ENCODE data around the gene GATA6.
"Not testable (repeated sequence)": the region's sequence is repeated elsewhere in the genome, so short reads cannot be mapped to it uniquely, and the experiment has no call there.

Gene GATA6

GRCh38 chr18:22180722-22181121 lies 11.3 kb downstream of the GATA6 start:
- DNase-seq (ENCODE audit: low read depth in 3 of 3) = no peak

DNA sequence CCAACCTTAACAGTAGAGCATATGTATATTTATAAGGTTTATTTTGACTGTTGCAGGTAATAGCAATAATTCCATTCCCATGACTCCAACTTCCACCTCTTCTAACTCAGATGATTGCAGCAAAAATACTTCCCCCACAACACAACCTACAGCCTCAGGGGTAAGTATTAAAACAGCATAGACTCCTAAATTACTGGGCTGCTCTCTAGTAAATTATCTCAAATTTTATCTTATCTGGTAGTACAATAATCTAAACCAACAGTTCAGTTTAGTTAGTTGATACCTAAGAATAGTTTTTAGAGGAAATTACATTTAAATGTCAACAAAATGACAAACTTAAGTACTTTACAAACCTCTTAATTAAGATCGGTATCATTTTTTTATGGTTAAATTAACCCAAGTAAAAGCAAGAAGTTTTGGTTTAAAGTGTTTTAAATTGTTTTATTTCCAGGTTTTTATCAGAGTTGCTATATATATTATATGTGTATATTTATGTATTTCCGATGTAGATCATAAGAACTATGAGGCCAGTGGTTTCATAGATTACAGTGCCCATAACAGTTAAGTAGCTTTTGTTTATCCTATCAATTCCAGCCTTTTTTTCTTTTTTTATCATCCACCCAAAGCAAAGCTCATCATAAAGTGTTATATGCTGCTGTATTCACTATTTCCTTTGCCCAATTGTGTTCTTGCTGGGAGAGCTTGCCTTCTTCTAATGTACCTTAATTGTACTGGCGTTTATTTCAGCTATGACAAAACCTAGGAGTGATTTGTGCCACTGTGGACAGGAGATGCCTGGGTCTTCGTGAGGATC lies 13.7 kb downstream of the GATA6 start:
- DNase-seq (ENCODE audit: low read depth in 3 of 3) = no peak

DNA sequence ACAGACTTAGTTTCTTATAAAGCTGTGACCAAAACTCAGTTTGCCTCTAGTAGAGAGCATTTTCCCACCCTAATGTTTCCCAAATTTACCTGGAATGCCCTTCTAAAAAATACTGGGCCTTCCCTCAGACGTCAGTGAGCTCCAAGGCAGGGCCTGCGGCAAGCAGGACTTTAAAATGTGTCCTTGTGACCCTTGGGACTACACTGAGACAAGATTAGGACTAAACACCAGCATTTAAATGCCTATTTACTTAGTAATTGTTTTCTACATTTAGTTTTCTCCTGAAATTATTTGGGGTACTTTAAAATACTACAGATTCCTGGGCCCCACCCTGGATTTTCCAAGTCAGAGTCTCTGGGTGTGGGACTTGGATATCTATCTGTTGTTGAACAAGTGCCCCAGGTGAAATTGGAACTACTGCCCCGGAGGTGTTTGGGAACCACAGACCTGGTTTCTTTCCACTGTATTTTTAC lies 14.3 kb downstream of the GATA6 start:
- no peak for DNase-seq (ENCODE audit: low read depth in 3 of 3)

DNA sequence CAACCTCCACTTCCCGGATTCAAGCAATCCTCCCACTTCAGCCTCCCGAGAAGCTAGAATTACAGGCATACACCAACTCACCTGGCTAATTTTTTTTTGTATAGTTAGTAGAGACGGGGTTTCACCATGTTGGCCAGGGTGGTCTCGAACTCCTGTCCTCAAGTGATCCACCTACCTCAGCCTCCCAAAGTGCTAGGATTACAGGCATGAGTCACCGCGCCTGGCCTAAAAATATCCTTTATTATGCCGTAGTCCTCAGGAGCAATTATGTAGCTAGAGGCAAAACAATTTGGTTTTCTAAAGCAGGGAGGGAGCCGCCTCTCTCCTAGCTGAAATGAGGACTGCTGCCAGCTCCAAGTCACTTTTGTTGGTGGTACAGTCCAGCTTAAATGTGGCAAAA lies 15.2 kb downstream of the GATA6 start:
- DNase-seq (ENCODE audit: low read depth in 3 of 3) = not testable (repeated sequence)

- DNase-seq (ENCODE audit: low read depth in 3 of 3) = no peak
These were observed 15.9 kb downstream of the GATA6 start for GRCh38 chr18:22185273-22185672.

GRCh38 chr18:22185771-22186386 lies 16.5 kb downstream of the GATA6 start:
- DNase-seq (ENCODE audit: low read depth in 3 of 3) = no peak

DNA sequence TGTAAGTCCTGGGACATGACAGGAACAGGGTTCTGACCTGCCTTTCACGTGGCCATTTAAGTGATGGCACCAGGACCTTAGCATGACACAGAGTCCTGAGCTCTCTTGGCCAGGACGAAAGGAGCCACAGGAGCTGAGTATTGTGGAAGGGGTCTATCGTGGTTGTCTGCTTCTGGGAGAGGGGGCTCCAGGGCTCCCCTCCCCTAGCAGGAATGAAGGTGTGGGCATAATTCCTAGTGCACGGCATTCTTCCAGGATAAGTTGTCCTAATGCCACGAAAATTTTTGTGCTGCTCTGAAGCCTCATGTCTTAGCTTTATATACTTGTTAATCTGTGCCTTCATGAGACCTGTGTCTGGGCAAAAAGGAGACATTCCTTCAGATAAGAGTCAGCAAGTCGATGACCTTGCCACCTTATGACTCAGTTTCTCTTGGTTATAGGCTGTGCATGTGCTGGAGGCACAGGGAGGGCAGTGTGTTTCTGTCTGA lies 17.1 kb downstream of the GATA6 start:
- no peak for DNase-seq (ENCODE audit: low read depth in 3 of 3)

- DNase-seq (ENCODE audit: low read depth in 3 of 3) = no peak
These were observed 19.3 kb downstream of the GATA6 start for GRCh38 chr18:22188559-22189267.

- DNase-seq (ENCODE audit: low read depth in 3 of 3) = no peak
These were observed 20.2 kb downstream of the GATA6 start for GRCh38 chr18:22189449-22190166.

GRCh38 chr18:22191346-22191695 lies 21.9 kb downstream of the GATA6 start:
- no peak for DNase-seq (ENCODE audit: low read depth in 3 of 3)

GRCh38 chr18:22191923-22192322 lies 22.5 kb downstream of the GATA6 start:
- no peak for DNase-seq (ENCODE audit: low read depth in 3 of 3)

DNA sequence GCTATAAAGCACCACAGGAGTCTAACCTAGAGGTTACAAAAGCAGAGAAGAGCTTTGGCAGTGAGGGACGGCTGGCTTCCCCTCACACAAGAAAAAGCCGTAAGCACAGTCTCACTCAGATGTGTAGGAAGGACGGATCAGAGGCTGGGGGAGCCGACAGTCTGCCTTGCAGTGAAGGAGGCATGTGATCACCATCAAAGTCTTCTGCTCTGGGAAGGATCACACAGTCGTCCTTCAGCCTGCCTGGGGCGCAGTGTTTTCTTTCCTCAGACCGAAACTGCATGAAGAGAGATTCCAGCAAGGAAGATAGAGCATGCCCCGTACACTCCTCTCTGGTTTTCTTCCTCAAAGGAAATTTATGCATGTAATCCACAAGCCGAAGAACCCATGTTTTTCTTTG lies 24.1 kb downstream of the GATA6 start:
- no peak for DNase-seq (ENCODE audit: low read depth in 3 of 3)

- no peak for DNase-seq (ENCODE audit: low read depth in 3 of 3)
These were observed 24.8 kb downstream of the GATA6 start for GRCh38 chr18:22194151-22194598.

- DNase-seq (ENCODE audit: low read depth in 3 of 3) = no peak
These were observed 25.7 kb downstream of the GATA6 start for GRCh38 chr18:22195052-22195451.

DNA sequence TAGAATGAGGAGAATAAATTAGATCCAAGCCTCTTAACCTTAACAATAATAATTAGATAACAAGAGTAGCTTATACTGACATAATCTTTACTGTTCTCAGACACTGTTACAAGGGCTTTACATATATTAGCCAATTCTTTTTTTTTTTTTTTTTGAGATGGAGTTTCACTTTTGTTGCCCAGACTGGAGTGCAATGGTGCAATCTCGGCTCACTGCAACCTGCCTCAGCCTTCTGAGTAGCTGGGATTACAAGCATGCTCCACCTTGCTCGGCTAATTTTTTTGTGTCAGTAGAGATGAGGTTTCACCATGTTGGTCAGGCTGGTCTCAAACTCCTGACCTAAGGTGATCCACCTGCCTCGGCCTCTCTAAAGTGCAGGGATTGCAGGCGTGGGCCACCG lies 27.6 kb downstream of the GATA6 start:
- DNase-seq (ENCODE audit: low read depth in 3 of 3) = not testable (repeated sequence)

DNA sequence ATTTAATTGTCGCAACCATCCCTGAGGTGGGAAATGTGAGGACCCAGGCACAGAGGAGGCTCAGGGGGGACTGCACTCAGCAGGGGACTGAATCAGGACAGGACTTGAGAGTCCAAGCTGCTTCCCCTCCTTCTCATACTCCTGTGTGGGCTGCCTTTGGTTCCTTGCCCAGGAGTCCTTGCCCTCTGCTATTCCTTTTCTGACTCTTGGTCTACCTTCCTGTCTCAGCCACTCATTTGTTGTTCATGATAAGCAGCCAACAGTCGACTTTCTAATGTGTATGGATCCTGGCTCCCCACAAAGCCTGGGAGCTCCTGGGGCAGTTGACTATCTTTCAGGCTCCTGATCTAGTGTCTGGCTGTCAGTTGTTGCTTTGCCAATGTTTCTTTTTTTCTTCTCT lies 28.3 kb downstream of the GATA6 start:
- no peak for DNase-seq (ENCODE audit: low read depth in 3 of 3)

GRCh38 chr18:22198163-22198562 lies 28.8 kb downstream of the GATA6 start:
- DNase-seq (ENCODE audit: low read depth in 3 of 3) = no peak

DNA sequence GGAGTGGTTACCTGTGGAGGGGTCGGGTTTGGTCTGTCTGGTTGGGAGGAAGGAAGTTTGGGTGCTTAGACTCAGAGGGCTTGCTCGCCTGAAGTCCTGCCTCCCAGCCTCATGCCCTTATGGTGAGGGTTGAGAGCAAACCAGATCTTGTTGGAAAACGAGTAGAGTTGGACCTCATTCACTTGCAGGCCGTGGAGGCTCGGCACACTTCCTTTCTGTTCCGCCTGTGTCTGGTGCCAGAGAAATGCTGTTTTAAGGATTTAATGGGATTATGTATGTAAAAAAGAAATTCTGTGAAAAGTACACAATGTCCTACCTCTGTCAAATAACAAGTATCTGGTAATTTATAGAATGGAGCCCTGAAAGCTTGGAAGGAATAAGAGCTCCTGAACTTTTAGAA lies 29.6 kb downstream of the GATA6 start:
- DNase-seq (ENCODE audit: low read depth in 3 of 3) = no peak

GRCh38 chr18:22200611-22201225 lies 31.3 kb downstream of the GATA6 start:
- no peak for DNase-seq (ENCODE audit: low read depth in 3 of 3)

GRCh38 chr18:22203035-22203434 lies 33.6 kb downstream of the GATA6 start:
- no peak for DNase-seq (ENCODE audit: low read depth in 3 of 3)

- no peak for DNase-seq (ENCODE audit: low read depth in 3 of 3)
These were observed 34.3 kb downstream of the GATA6 start for GRCh38 chr18:22203536-22204213.

All from stimulated activated CD4-positive, alpha-beta T cell treated with anti-CD3 and anti-CD28 coated beads, TNF-alpha, amount 100 ng/mL, for 48 hours (primary cell).